ENCODE results near the gene EPHA8. TPM values are rescaled to one million over a fixed set of nuclear protein-coding genes. Genes with fewer than 3 reads are reported as not detected.

Gene EPHA8
- polyA plus RNA-seq, 3 donors = 0.03 to 0.37 TPM; not detected in 1

- H3K27ac ChIP-seq (ENCODE audit: low read depth, low read length) = no peak overlapping the region
- WGBS, 3 donors = 84 to 89% (median 85%) methylated on average over 37 to 39 of the region's 39 CpGs
Measured at GRCh38 chr1:22600817-22601605, 37.7 kb downstream of the EPHA8 start.

GRCh38 chr1:22601610-22602009, 38.3 kb downstream of the EPHA8 start:
- H3K27ac ChIP-seq (ENCODE audit: low read depth, low read length) = no peak overlapping the region
- WGBS, 3 donors = 86 to 91% (median 91%) methylated on average over 9 to 12 of the region's 12 CpGs

- 79 to 87% (median 83%) methylated on average over 18 of the region's 18 CpGs for WGBS, 3 donors
- H3K27ac ChIP-seq (ENCODE audit: low read depth, low read length) = no peak overlapping the region
Measured at GRCh38 chr1:22602060-22602740, 38.9 kb downstream of the EPHA8 start.

- no peak overlapping the region for H3K27ac ChIP-seq (ENCODE audit: low read depth, low read length)
- WGBS, 3 donors = 43 to 50% (median 46%) methylated on average over 4 of the region's 4 CpGs
Measured at GRCh38 chr1:22606161-22606560, 42.9 kb downstream of the EPHA8 start.

GRCh38 chr1:22607154-22607553, 43.9 kb downstream of the EPHA8 start:
- 10 to 16% (median 11%) methylated on average over 10 of the region's 10 CpGs for WGBS, 3 donors
- no peak overlapping the region for H3K27ac ChIP-seq (ENCODE audit: low read depth, low read length)

GRCh38 chr1:22608361-22608760, 45.1 kb downstream of the EPHA8 start:
- WGBS, 3 donors = 46 to 58% (median 57%) methylated on average over 3 of the region's 3 CpGs
- H3K27ac ChIP-seq (ENCODE audit: low read depth, low read length) = no peak overlapping the region

DNA sequence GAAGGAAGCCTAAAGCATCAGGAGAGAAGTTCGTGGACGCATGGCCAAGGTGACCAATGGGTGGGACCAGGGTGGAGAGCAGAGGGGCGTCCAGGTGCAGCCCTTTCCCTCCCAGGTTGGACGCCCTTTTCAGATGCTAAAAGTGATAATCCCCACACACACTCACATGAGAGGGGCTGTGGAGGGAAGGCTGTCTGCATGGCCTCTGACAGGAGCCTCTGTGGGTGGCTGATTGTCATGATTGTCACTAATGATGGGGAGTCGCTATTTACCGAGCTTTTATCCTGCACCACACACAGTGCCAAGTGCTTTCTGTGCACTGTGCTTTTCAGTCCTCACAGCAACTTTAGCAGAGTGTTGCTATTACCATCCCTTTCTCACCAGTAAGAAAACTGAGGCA, 46.0 kb downstream of the EPHA8 start:
- no peak overlapping the region for H3K27ac ChIP-seq (ENCODE audit: low read depth, low read length)
- WGBS, 3 donors = 16 to 23% (median 20%) methylated on average over 6 of the region's 6 CpGs

DNA sequence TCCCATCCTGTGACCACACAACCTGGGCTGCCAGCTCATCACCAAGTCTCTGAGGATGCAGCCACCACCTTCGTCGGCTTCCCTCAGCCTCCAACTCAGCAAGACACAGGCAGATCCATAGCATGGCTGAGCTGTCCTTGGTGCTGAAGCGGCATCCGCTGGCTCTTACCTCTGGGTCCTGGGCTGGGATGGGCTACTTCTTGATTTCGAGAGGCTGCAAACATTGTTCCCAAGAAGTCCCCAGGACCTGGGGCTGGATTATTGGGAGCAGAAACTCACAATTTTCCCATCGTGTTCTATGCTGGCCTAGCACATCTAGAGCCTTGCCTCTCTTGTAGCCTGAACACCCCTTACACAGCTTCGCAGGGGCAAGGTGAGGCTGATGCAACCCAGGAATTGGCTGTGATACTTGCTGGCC, 48.2 kb downstream of the EPHA8 start:
- H3K27ac ChIP-seq (ENCODE audit: low read depth, low read length) = no peak overlapping the region
- WGBS, 3 donors = 19 to 22% (median 20%) methylated on average over 7 of the region's 7 CpGs

DNA sequence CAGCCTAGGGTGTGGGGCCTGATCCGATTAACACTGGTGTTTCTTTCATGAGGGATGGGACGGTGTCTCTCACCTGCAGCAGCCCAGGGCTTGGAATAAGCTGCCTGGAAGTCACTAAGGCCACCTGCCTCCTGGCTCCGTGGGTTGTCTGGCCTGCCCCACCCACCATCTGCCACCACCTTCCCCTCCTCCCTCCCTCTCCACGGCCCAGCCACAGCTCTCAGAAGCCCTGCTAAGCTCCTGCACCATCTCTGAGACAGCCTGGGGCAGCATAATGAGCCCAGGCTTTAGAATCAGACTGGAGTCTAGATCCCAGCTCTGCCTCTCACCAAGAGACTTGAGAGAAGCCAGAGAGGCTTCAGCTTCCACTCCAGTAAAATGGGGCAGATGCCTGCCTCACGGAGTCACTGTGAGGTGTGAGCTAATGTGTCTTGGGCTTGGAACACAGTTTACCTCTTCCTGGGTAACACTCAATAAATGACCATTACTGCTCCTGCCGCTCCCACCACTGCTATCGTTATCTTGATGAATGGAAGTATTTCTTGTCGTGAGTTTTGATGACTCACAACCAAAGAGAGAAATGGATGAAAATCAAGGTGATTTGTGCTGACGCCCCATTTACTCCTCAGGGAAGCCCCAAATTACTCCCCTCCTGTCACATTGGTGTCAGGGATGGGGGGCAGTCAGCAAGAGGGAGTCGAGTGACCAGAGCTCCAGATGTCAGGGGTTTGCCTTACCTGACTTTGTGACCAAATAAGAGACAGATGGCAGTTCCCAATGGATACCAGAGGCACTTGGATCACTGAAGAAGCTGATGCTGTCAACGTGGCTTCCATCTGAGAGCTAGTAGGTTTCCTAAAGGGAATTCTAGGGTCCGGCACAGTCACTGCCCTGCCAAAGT, 49.6 kb downstream of the EPHA8 start:
- no peak overlapping the region for H3K27ac ChIP-seq (ENCODE audit: low read depth, low read length)
- WGBS, 3 donors = 39 to 48% (median 43%) methylated on average over 12 of the region's 12 CpGs

- H3K27ac ChIP-seq (ENCODE audit: low read depth, low read length) = no peak overlapping the region
Measured at GRCh38 chr1:22613572-22613918, 50.3 kb downstream of the EPHA8 start.

DNA sequence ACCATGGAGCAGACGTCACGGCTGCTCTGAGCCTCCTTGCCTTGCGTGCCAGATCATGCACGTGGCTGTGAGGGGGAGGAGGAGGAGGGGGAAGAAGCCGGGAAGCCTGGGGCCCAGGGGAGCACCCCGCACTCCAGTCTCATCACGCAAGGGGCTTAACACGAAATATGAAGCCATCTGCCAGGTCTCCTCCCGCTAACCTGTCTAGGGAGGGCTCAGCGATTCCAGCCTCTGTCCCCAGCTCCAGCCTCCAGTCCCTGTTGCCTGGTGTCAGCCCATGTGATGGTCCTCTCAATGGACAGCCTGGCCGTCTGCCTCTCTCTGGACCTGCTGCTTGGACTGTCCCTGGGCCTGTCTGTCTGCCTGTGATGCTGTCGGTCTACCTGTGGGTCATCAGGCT, 50.7 kb downstream of the EPHA8 start:
- H3K27ac ChIP-seq (ENCODE audit: low read depth, low read length) = no peak overlapping the region

More at GRCh38 chr1:22613572-22613918, 50.3 kb downstream of the EPHA8 start:
- 52 to 64% (median 61%) methylated on average over 5 of the region's 5 CpGs for WGBS, 3 donors

GRCh38 chr1:22615886-22616285, 52.6 kb downstream of the EPHA8 start:
- H3K27ac ChIP-seq (ENCODE audit: low read depth, low read length) = no peak overlapping the region
- 55 to 77% (median 74%) methylated on average over 2 of the region's 2 CpGs for WGBS, 3 donors

More for the DNA sequence above, 50.7 kb downstream of the EPHA8 start:
- 45 to 57% (median 49%) methylated on average over 10 to 12 of the region's 12 CpGs for WGBS, 3 donors

DNA sequence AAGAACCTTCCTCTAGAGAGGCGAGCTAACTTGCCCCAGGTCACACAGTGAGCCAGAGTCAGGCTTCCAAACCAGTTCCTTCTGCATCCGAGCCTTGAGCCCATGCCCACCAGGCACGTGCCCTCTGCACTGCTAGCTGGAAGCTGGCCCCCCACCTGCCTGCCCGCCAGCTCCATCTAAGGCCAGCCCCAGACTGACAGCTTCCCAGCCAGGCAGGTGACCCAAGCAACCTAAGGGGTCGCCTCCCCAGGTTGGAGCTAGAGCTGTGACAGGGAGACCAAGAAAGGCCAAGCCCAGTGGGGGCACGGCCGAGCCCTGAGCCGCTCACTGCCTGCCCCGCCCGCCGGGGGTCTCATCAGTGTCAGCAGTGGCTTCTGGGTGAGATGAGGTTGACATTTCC, 53.3 kb downstream of the EPHA8 start:
- no peak overlapping the region for H3K27ac ChIP-seq (ENCODE audit: low read depth, low read length)
- 48 to 58% (median 52%) methylated on average over 11 of the region's 11 CpGs for WGBS, 3 donors

DNA sequence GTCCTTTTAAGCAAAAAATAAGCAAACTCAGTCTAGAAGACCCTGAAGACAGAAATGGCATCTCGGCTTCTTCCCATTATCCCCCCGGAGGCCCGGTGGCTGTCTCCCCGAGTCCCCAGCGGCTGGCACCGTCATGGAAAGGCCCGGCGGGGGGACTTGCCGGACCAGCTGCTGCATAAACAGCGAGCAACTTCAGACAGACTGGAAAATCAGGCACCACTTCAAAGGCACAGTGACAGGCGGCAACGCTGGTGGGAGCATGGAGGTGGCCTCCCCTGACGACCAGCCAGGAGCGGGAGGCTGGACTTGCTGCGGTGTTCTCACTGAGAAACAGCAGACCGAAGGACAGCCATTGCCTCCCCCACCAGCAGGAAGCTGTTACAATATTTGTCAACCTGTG, 54.8 kb downstream of the EPHA8 start:
- 23 to 43% (median 41%) methylated on average over 16 of the region's 16 CpGs for WGBS, 3 donors
- no peak overlapping the region for H3K27ac ChIP-seq (ENCODE audit: low read depth, low read length)

- H3K27ac ChIP-seq (ENCODE audit: low read depth, low read length) = no peak overlapping the region
- 58 to 77% (median 71%) methylated on average over 7 of the region's 7 CpGs for WGBS, 3 donors
Measured at GRCh38 chr1:22619252-22619651, 56.0 kb downstream of the EPHA8 start.

DNA sequence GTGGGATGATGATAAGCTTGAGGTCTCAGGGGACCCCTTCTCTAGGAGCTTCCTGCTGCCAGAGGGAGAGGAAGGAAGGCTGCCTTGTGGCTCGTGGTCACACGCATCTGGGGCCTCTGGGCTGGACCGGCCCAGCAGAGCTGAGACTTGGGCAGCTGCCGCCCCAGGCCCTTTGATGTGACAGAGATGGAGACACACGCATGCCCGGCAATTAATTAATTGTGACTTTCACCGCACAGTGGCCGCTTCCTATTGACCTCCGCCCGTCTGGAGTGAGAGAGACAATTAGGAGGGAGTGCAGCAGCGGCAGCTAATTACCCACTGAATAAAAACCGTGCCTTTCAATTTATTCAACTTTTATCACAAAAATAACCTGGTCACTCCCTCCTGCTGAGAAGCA, 56.5 kb downstream of the EPHA8 start:
- 42 to 45% (median 42%) methylated on average over 12 of the region's 12 CpGs for WGBS, 3 donors

GRCh38 chr1:22621761-22622160, 58.5 kb downstream of the EPHA8 start:
- no peak overlapping the region for H3K27ac ChIP-seq (ENCODE audit: low read depth, low read length)
- 52 to 65% (median 52%) methylated on average over 4 of the region's 4 CpGs for WGBS, 3 donors

More for the DNA sequence above, 56.5 kb downstream of the EPHA8 start:
- no peak overlapping the region for H3K27ac ChIP-seq (ENCODE audit: low read depth, low read length)

DNA sequence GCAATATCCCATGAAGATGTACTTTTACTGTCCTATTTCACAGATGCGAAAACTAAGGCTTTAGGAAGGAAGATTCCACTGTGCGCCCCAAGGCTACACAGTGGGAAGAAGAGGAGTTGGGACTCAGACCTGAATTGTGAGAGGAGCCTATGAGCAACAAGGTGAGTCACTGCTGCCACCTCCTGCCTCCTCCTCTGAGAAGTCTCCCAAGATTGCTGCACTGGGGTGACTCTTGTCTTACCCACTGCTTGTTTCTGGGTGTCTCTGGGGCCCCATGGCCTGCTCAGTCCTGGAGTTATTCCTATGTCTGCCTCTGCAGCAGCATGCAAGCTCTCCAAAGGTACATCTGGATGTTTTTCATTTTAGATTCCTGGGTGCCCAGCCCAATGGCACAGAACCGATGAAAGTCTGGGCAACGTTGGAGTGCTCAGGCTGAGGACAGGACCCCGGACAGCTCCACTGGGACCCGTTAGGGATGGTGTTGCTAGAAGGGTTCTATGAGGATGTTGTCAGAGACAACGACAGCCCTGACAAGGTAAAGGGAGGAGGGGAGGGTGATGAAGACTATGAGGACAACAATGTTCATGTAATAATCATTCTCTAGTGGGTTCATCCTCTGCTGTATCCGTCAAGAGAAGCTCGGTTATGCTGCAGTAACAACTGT, 62.1 kb downstream of the EPHA8 start:
- H3K27ac ChIP-seq (ENCODE audit: low read depth, low read length) = no peak overlapping the region
- 36 to 44% (median 38%) methylated on average over 9 of the region's 9 CpGs for WGBS, 3 donors
